ENCODE data around the gene PLPPR1.
"Not testable (repeated sequence)": the region's sequence is repeated elsewhere in the genome, so short reads cannot be mapped to it uniquely, and the experiment has no call there.

Gene PLPPR1

DNA sequence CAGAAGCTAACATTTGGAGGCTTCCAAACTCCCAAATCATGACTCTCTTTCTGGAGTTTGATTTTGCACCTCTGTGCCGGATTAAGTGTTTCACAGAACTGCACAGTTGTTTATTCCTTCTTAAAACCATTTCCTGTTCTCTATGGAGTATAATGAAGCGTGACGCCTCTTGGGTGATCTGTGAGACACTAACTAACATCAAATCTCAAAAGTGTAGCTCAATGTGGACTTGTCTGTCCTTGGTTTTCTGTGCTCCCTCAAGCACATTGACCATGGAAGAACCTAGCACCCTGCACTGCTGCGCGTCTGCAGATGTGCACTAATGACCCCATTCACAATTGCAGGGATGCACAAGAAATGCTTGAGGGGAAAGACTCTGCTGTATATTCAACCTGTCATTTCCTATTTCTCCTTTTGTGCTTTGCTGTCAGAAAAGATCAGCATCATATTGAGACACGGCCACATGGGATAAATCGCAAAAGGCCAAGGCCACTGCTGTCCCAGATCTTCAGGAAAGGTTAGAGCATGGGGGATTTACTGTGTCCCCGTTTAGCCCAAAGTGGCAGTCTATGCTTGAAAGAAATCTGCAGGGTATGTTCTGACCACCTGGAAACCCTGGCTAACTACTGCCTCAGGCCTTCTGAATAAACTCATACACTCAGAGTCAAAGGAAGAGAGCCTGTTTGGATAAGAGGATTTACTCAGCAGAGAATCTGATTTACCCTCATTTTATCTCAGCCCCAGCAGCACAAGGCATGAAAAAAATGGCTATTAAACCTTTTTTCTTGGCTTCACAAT lies 246.6 kb downstream of the PLPPR1 start:
- DNase-seq (ENCODE audit: low read depth in 3 of 3, low spot score in 1 of 3), result no peak

DNA sequence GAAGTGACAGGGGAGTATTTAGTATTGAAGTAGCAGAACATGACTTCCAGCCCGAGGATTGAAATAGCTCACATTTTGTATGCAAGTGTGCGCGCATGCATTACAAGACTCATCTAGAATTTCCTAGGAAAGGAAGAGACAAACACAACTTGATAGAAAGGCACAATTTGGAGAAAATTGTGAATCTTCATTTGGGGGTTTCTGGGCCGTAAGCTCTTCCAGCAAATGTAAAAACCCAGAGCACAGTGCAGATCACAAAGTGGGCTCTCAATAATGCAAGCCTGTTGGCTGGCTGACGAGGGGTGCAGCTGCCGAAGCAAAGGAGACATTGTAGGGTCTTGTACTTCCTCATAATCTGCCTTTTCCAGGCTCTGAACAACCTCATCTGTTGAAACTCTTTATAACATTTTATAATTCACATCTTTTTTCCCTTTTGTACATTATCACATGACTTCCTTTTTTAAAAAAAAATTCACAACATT lies 247.3 kb downstream of the PLPPR1 start:
- no peak for DNase-seq (ENCODE audit: low read depth in 3 of 3, low spot score in 1 of 3)

DNA sequence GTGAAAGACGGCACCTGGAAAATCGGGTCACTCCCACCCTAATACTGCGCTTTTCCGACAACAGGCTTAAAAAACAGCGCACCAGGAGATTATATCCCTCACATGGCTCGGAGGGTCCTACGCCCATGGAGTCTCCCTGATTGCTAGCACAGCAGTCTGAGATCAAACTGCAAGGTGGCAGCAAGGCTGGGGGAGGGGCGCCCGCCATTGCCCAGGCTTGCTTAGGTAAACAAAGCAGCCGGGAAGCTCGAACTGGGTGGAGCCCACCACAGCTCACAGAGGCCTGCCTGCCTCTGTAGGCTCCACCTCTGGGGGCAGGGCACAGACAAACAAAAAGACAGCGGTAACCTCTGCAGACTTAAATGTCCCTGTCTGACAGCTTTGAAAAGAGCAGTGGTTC lies 262.5 kb downstream of the PLPPR1 start:
- not testable (repeated sequence) for DNase-seq (ENCODE audit: low read depth in 3 of 3, low spot score in 1 of 3)

DNA sequence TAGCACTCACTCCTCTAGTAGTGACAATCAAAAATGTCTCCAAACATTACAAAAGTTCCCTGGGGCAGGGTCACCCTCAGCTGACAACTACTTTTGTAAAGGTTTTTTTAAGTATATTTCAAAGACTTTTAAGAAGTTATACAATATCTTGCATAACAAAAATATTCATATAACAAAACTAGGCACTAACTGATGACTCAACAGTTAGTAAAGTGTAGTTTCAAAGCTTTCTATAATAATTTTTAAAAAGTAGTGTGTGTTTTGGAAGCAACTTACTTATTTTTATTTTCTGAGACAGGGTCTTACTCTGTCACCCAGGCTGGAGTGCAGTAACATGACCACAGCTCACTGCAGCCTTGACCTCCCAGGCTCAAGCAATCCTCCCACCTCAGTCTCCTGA lies 271.4 kb downstream of the PLPPR1 start:
- no peak for DNase-seq (ENCODE audit: low read depth in 3 of 3, low spot score in 1 of 3)

DNA sequence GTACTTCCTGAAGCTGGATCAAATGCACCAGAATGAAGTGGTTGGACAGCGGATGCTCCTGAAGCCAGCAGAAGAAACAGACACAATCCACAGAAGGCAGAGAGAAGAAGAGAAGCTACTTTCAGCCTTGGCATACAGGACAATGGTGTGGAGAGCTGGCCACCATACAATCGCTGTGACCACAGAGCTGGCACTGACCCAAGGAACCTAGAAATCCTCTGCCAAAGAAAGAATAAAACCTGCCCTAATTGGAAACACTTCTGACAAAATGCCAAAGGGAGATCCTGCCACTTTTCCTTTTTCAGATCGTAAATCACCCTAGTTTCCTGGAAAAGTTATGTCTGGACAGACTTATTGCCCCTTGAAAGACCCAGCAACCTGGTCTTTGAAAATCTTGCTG lies 278.5 kb downstream of the PLPPR1 start:
- no peak for DNase-seq (ENCODE audit: low read depth in 3 of 3, low spot score in 1 of 3)

DNA sequence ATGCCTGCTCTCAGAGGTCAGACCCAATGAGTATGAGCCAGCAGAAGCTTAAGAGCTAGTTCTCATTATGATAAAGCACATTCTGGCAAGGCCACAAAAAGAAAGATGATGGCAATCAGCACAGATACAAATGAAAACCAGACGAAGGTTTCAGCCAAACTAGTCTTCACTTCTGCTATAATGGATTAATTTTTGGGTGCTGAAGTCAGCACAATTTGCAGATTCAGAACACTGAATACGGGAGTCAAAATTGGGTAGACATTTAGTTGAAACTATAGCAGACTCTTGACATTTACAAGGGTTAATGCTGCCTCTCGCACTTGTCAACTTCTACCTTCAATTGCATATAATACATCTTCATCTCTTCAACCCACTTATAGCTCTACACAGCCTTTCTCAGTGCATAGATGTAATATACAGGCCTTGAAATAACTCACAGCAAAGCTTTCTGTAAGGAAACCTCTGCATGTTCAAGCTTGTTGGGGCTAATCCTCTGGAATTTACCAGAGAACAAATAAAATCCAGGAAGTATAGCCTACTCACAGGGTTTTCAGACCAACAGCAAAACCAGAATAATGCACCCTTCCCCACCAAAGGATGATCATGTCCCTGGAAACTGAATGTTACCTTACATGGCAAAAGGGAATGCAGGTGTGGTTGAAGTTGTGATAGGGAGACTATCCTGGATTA lies 279.1 kb downstream of the PLPPR1 start:
- no peak for DNase-seq (ENCODE audit: low read depth in 3 of 3, low spot score in 1 of 3)

DNA sequence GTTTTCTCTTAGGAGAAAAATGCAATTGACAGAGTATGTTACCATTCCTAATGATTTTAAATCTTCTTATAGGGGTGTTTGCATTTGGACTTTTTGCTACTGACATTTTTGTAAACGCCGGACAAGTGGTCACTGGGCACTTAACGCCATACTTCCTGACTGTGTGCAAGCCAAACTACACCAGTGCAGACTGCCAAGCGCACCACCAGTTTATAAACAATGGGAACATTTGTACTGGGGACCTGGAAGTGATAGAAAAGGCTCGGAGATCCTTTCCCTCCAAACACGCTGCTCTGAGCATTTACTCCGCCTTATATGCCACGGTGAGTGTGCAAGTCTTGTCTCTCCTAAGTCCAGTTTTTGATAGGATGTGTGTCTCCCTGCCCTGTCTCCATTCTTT lies 280.6 kb downstream of the PLPPR1 start:
- no peak for DNase-seq (ENCODE audit: low read depth in 3 of 3, low spot score in 1 of 3)

DNA sequence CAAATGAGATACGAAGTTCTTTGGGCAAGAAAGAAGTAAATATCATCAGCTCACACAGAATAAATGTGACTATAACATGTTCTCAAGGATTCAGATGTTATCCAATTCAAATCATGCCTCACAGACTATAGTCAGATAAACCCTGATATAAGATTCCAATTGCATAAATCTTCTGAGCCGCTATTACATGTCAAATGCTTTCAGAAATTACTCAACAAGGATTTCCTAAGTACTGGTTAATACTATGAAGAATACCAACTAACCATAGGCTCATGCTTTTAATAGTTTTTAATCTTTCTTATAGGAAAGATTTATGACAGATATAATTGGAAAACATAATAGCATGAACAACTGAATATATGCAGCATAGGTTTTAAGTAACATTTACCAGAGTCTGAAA lies 282.7 kb downstream of the PLPPR1 start:
- no peak for DNase-seq (ENCODE audit: low read depth in 3 of 3, low spot score in 1 of 3)

DNA sequence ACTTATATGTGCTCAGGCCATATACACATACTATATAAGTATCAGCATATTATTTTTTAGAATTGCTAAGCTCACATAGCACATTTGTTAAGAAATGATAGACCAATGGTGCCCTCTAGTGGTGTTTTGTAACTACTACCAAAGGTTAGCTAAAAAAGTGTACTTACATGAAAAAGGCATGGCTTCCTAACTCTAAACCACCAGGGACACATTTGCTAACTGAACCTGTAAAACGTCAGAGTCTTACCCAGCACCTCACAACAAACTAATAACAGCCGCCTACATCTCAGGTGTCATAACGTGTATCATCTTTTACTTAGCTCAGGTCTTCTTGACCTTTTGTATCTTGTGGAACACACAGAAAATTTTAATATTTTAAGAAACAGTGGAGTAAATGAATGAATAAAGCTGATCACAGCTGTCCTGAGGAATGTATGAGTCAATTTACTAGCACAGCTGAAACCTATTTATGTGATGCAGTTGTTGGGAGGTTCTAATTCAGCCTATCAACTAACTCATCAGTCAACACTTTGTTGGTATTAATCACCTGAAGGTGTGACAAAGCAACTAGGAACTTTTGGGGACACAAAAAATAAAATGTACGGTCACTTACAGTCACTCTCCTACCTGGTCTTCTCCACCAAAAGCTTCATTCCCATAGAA lies 283.4 kb downstream of the PLPPR1 start:
- no peak for DNase-seq (ENCODE audit: low read depth in 3 of 3, low spot score in 1 of 3)

DNA sequence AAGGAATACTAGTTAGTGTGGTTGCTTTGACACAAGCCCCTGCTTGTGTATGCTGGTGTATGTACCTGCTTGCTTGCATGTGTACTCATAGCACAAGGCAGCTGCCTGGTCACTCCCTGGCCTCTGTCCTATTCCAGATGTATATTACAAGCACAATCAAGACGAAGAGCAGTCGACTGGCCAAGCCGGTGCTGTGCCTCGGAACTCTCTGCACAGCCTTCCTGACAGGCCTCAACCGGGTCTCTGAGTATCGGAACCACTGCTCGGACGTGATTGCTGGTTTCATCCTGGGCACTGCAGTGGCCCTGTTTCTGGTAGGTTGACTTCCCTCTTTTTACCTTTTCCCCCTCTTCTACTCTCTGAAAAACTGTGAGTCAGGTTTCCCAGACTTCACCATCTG lies 284.1 kb downstream of the PLPPR1 start:
- no peak for DNase-seq (ENCODE audit: low read depth in 3 of 3, low spot score in 1 of 3)

DNA sequence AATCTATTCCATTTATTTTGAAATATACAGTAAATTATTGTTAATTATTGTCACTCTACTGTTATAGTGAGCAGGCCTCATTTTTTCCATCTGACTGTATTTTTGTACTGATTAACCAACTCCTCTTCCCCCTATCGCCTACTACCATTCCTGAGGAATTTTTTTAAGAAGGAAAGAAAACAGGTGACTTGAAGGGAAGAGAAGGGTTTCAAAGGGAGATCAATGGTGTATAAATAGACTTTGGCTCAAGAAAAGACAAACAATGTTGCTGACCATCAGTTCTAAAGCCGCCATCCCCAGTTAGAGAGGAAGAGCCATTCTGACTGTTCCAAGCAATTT lies 286.6 kb downstream of the PLPPR1 start:
- DNase-seq (ENCODE audit: low read depth in 3 of 3, low spot score in 1 of 3), result no peak

DNA sequence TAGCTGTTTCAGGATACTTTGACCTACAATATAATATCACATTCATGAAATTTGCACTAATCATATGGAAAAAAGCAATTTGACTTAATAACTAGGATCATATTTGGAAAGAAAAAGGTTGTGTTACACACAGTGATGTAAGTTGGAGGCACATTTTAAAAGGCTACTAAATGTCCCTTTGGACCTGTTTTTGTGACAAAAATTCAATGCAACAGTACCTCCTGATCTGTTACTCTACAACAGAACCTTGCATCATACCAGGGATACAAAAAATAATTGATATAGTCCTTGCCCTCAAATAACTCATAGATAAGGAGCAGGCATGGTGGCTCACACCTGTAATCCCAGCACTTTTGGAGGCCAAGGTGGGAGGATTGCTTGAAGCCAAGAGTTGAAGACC lies 289.2 kb downstream of the PLPPR1 start:
- no peak for DNase-seq (ENCODE audit: low read depth in 3 of 3, low spot score in 1 of 3)

DNA sequence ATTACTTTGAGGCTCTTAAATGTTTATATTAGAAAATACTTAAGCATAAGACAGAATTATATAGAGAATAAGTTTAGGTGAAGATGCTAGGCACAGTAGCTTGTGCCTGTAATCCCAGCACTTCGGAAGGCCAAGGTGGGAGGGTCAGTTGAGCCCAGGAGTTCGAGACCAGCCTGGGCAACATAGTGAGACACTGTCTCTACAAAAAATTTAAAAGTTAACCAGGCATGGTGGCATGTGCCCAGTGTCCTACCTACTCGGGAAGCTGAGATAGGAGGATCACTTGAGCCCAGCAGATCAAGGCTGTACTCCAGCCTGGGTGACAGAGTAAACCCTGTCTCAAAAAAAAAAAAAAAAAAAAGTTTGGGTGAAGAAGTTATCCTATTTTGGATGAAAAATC lies 294.6 kb downstream of the PLPPR1 start:
- DNase-seq (ENCODE audit: low read depth in 3 of 3, low spot score in 1 of 3), result no peak

DNA sequence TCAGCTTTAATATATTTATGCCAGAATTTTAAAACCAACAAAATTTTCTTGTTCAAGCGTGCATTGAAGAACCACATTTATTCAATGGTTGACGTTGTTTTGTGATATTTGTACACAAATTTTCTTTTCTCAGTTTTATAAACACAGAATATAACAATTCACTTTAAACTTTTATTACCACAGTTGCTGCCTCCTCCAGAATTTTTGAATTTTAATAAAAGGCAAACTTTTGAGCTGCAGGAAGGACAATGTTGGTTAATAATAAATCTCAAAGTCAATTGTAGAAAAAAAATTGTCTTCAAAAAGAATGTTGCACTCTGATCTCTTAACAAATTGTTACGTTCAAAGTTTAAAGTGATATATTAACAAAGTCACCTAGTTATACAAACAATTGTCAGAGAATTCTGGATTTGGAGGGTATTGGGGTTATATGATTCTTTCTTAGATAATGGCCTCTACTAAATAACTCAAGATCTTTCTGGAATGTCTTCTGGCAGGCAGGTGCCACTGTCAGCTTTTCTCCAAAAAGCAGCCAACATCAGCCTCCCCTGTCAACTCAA lies 295.8 kb downstream of the PLPPR1 start:
- DNase-seq (ENCODE audit: low read depth in 3 of 3, low spot score in 1 of 3), result no peak

DNA sequence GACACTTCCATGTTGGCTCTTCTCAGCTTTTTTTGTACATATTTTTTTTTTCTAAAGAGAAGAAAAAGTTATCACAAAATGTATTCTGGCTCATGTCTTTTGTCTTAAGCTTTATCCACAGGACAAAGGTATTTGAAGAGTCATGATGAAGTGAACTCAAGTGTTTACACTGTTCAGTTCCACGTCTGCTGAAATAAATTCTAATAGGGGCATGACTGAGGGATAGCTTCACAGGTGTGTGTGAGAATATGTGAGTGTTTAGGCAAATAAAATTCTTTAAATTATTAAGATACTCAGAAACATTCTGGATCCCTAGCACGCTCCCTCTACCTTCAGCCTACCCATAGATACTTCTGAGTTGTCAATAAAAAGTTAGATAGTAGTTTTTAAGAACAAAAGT lies 296.5 kb downstream of the PLPPR1 start:
- DNase-seq (ENCODE audit: low read depth in 3 of 3, low spot score in 1 of 3), result no peak

DNA sequence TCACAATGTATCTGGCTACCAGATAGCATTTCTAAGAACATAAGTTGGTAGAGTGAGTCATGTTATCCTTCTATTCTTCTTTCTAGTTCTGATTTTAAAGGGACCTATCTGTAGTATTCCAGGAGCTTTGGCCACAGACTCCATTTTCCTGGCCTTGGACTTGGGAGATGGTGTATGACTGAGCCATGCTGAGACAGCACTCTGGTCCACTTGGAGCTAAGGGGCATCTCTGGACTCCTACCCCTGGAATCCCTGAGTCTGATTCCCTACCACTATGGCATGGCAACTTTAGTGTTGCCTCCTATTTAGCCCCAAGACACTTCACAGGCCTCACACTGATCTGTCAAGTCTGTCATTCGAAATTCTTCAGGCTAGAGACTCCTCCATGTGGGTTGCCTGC lies 297.5 kb downstream of the PLPPR1 start:
- no peak for DNase-seq (ENCODE audit: low read depth in 3 of 3, low spot score in 1 of 3)

DNA sequence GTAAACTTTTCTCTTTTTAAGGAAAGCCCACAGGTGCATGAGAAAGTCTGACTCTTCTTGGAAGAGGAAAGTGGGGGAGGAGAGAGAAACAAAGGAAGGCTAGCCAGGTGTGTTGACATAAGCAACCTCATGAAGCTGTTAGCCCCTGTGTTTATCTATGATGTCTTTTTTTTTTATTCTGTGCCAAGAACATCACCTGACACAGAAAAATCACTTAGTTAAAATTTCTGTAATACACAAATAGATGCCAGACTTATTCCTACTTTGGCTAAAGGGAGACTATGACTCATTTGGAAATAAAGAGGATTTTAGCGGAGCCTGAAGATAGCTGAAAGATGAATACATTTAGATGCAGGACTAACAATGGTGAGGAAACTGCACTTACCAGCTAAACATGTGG lies 298.0 kb downstream of the PLPPR1 start:
- no peak for DNase-seq (ENCODE audit: low read depth in 3 of 3, low spot score in 1 of 3)

DNA sequence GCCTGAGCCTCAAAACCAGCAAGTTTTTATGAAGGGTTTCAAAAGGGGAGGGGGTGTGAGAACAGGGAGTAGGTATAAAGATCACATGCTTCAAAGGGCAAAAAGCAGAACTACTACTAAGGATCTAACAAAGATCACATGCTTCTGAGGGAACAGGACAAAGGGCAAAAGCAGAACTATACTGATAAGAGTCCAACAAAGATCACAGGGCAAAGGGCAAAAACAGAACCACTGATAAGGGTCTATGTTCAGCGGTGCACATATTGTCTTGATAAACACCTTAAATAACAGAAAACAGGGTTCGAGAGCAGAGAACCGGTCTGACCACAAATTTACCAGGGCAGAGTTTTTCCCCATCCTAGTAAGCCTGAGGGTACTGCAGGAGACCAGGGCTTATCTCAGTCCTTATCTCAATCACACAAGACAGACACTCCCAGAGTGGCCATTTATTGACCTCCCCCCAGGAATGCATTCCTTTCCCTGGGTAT lies 298.9 kb downstream of the PLPPR1 start:
- not testable (repeated sequence) for DNase-seq (ENCODE audit: low read depth in 3 of 3, low spot score in 1 of 3)

DNA sequence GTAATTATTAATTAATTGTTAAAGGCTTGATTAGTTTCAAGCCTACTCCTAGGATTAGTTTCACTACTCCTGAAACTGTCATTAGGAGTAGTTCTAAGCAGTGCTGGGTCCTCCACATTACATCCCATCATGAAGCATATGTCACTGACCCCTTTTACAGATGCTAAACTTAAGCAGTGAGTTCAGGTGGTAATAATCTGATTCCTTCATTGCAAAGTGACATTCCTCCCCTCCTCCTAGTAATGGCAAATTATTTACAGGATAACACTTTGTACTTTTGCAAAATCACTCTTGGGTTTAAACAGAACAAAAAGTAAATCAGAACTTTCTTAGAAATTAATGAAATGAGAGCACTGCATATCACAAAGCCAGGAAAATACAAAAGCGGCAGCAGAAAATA lies 303.8 kb downstream of the PLPPR1 start:
- no peak for DNase-seq (ENCODE audit: low read depth in 3 of 3, low spot score in 1 of 3)

DNA sequence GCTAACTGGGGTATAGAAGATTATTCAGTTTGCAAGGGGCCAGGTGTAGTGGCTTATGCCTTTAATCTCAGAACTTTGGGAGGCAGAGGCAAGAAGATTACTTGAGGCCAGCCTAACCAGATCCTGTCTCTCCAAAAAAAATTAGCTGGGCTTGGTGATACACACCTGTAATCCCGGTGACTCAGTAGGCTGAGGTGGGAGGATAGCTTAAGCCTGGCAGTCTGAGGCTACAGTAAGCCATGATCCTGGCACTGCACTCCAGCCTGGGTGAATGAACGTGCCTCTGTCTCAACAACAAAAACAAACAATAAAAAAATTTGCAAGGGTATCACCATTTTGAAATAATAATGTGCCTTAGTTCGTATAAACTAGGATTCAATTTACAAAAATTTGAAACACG lies 305.0 kb downstream of the PLPPR1 start:
- no peak for DNase-seq (ENCODE audit: low read depth in 3 of 3, low spot score in 1 of 3)

DNA sequence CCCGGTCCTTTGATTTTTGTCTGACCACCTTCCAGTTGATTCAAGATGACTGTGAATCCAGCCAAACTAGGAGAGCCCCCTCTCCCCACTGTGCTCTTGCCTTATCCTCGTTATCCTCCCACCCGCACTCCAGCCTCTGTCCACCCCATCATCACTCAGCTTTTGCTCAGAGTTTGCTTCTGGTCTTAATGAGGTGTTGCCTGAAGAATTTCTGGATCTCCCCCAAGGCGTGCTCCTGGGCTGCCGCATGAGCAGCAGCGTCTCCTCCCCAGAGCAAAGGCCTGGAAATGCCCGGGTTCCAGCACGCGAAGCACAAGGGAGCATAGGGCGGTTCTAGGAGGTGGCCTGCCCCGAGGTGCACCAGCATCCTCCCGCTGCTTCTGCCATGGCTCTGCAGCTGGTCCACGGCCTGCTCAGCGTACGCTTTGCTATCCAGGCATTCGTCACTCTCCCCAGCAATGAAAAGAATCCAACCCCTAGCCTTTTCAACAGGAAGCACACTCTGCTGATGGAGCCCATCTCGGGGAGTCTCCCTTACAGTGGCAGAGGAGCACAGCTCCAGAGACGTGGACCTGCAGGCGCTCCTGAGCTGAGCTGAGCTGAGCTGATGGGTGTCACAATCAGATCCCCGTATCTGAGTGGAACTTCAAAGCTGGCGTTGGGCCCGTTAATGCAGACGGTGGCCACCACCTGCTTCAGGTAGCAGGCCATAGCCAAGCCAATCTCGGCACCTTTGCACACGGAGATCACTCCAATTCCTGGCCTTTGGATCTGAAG lies 305.6 kb downstream of the PLPPR1 start:
- DNase-seq (ENCODE audit: low read depth in 3 of 3, low spot score in 1 of 3), result no peak

Data from stimulated activated CD4-positive, alpha-beta T cell treated with anti-CD3 and anti-CD28 coated beads, TNF-alpha, amount 100 ng/mL, for 1 hour (primary cell).